ENCODE data around the gene OR2Y1. TPM values are rescaled to one million over a fixed set of nuclear protein-coding genes. Genes with fewer than 3 reads are reported as not detected.
"Not testable (repeated sequence)": the region's sequence is repeated elsewhere in the genome, so short reads cannot be mapped to it uniquely, and the experiment has no call there.

OR2Y1 gene
- total RNA-seq, 1 donor from 2014 or later = not detected

DNA sequence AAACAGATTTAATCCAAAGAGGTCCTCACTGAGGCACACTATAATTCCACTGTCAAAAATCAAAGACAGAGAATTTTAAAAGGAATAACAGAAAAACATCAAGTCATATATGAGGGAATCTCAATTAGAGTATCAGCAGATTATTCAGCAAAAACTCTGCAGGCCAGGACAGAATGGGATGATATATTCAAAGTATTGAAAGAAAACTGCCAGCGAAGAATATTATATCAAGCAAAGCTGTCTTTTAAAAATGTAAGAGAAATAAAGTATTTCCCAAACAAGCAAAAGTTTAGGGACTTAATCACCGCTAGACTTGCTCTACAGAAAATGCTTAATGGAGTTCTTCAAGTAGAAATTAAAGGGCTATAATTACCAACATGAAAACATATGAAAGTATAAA, 15.7 kb upstream of the OR2Y1 start:
- TF ChIP-seq, protein P1, sequence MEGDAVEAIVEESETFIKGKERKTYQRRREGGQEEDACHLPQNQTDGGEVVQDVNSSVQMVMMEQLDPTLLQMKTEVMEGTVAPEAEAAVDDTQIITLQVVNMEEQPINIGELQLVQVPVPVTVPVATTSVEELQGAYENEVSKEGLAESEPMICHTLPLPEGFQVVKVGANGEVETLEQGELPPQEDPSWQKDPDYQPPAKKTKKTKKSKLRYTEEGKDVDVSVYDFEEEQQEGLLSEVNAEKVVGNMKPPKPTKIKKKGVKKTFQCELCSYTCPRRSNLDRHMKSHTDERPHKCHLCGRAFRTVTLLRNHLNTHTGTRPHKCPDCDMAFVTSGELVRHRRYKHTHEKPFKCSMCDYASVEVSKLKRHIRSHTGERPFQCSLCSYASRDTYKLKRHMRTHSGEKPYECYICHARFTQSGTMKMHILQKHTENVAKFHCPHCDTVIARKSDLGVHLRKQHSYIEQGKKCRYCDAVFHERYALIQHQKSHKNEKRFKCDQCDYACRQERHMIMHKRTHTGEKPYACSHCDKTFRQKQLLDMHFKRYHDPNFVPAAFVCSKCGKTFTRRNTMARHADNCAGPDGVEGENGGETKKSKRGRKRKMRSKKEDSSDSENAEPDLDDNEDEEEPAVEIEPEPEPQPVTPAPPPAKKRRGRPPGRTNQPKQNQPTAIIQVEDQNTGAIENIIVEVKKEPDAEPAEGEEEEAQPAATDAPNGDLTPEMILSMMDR (IDR thresholded peaks at IDR 0.05) = no peak
- H3K4me1 ChIP-seq = no peaks in the 10 kb centered on the region
- no peak for ATAC-seq
- no peaks in the 10 kb centered on the region for H3K27me3 ChIP-seq
- DNase-seq = no peak
- no peaks in the 10 kb centered on the region for H3K36me3 ChIP-seq
- no peak overlapping the region for H3K27ac ChIP-seq
- intact Hi-C loops (cut with DNase I) = no loop called here
- peaks cover 8% of the 10 kb centered on the region for H3K9me3 ChIP-seq
- no peak overlapping the region for H3K4me3 ChIP-seq

DNA sequence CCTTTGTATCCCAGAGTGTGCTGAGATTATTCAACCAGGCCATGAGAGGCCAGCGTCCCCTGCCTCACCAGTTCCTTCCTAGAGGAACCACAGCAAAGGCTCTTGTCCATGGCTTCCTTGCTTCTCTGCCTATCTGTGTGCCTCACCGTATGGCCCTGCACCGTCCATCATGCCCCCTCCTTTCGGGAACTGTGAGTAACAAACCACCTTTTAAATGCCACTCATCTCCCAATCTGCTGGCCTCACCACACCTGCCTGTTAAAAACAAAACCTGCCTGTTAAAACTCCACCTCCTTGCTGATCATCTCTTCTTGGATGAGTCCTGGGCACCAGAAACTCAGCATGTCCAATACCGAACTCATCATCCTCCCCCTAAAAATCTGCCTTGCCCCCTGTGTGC, 4.4 kb upstream of the OR2Y1 start:
- no peak for DNase-seq

DNA sequence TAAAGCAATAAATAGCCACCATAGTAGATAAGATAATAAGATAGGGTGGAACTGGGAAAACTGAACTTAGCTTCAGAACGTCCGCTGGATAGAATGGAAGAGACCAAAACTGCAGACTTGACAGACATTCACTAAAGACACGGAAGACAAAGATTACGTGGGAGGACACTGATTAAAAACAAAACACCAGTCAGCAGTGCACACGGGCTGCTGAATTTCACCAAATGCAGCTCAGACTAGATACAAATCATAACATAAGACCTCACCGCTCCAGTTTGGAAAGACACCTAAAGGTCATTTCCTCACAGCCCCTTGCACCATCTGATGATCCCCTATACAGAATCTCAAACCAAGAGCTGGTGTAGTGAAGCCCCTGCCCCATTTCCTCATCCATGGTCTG, 2.9 kb upstream of the OR2Y1 start:
- intact Hi-C loops (cut with DNase I) = no loop called here
- Histone ChIP-seq H3K4me1 (no peaks in the 10 kb centered on the region), H3K4me3 (no peak overlapping the region), H3K36me3 (no peaks in the 10 kb centered on the region), H3K9me3 (no peaks in the 10 kb centered on the region), H3K27ac (no peak overlapping the region), H3K27me3 (peaks cover 15% of the 10 kb centered on the region)
- ATAC-seq = no peak
- no peak for DNase-seq
- TF ChIP-seq, protein P1 (IDR thresholded peaks at IDR 0.05) = no peak

More for the DNA sequence above, 4.4 kb upstream of the OR2Y1 start:
- H3K4me3 ChIP-seq = no peak overlapping the region
- no peak overlapping the region for H3K27ac ChIP-seq
- TF ChIP-seq, protein P1 (IDR thresholded peaks at IDR 0.05) = no peak
- H3K4me1 ChIP-seq = no peaks in the 10 kb centered on the region
- H3K36me3 ChIP-seq = no peaks in the 10 kb centered on the region
- intact Hi-C loops (cut with DNase I) = no loop called here
- H3K9me3 ChIP-seq = no peaks in the 10 kb centered on the region
- ATAC-seq = no peak
- H3K27me3 ChIP-seq = peaks cover 15% of the 10 kb centered on the region

DNA sequence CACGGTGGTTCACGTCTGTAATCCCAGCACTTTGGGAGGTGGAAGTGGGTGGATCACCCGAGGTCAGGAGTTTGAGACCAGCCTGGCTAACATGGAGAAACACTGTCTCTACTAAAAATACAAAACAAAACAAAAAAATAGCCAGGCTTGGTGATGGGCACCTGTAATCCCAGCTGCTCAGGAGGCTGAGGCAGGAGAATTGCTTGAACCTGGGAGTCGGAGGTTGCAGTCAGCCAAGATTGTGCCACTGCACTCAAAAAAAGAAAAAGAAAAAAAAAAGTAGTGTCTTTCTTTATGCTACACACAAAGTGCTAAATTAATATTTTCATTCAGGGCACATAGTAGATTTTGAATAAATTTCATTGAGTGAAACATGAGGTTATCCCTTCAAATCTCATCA, 1.1 kb upstream of the OR2Y1 start:
- DNase-seq; H3K4me1 ChIP-seq; ATAC-seq; H3K36me3 ChIP-seq; H3K27ac ChIP-seq; H3K9me3 ChIP-seq; intact Hi-C loops (cut with DNase I); H3K4me3 ChIP-seq: not testable (repeated sequence)
- H3K27me3 ChIP-seq = peaks cover 13% of the 10 kb centered on the region

DNA sequence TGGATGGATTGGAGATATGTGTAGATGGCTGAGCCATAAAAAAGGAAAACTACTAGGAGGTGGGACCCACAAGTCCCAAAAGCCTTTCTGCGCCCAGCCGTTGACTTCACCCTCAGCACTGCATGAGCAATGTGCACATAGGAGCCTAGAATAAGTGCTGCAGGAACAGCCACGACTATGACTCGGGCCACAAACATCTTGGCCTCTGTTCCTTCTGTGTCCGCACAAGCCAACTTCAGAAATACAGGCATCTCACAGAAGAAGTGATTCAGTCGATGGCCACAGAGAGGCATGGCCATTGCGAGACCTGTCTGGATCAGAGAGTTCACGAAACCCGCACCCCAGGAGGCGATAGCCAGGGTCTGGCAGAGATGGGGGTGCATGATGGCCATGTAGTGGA, 587 bp downstream of the OR2Y1 start:
- no peak overlapping the region for H3K27ac ChIP-seq
- TF ChIP-seq, protein P1 (IDR thresholded peaks at IDR 0.05) = no peak
- DNase-seq = no peak
- peaks cover 6% of the 10 kb centered on the region for H3K27me3 ChIP-seq
- H3K9me3 ChIP-seq = no peaks in the 10 kb centered on the region
- no peaks in the 10 kb centered on the region for H3K4me1 ChIP-seq
- ATAC-seq = no peak
- H3K36me3 ChIP-seq = no peaks in the 10 kb centered on the region
- intact Hi-C loops (cut with DNase I) = no loop called here
- H3K4me3 ChIP-seq = no peak overlapping the region

DNA sequence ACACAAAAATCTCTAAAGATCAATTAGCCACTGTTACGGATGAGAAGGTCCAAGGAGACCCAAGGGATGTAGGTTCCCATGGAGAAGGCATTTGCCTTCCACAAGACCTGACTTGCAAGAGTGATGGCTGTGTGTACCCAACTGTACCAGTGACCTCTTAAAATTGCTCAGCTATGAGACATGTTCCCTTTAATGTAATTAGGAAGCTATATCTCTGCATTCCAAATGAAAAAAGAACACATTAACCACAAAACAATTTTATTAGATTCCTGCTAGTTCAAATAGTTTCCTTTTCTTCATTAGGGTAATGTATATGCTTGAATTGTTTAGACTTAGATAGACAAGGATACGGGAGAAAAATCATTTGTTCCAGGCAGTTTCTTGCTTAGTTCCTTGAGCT, 3.3 kb downstream of the OR2Y1 start:
- intact Hi-C loops (cut with DNase I) = no loop called here
- TF ChIP-seq, protein P1 (IDR thresholded peaks at IDR 0.05) = no peak
- DNase-seq (no peak), ATAC-seq (no peak)
- H3K36me3 ChIP-seq = no peaks in the 10 kb centered on the region
- H3K27me3 ChIP-seq = no peaks in the 10 kb centered on the region
- H3K27ac ChIP-seq = no peak overlapping the region
- no peaks in the 10 kb centered on the region for H3K4me1 ChIP-seq
- H3K9me3 ChIP-seq = no peaks in the 10 kb centered on the region
- H3K4me3 ChIP-seq = no peak overlapping the region
